ENCODE measurements around the gene HNRNPDL.

GRCh38 chr4:82431831-82432230 is 1.6 kb upstream of the HNRNPDL start:
- no peak for TF ChIP-seq ZNF274 (IDR thresholded peaks at IDR 0.05; ENCODE audit: low read depth, low read length)
- TF ChIP-seq YY1 (IDR thresholded peaks at IDR 0.05; ENCODE audit: insufficient read depth, insufficient read length): no peak
